Measurements from ENCODE around the gene PALLD.

PALLD gene

GRCh38 chr4:168836490-168836889, 339.6 kb downstream of the PALLD start:
- DNase-seq, result no peak

- DNase-seq, result no peak
These were observed 341.1 kb downstream of the PALLD start for GRCh38 chr4:168837922-168838321.

- no peak for DNase-seq
These were observed 343.0 kb downstream of the PALLD start for GRCh38 chr4:168839758-168840391.

- DNase-seq, result no peak
These were observed 343.5 kb downstream of the PALLD start for GRCh38 chr4:168840392-168840763.

GRCh38 chr4:168841000-168841671, 344.3 kb downstream of the PALLD start:
- no peak for DNase-seq

- DNase-seq, result no peak
These were observed 344.8 kb downstream of the PALLD start for GRCh38 chr4:168841672-168842019.

- DNase-seq, result no peak
These were observed 345.3 kb downstream of the PALLD start for GRCh38 chr4:168842186-168842585.

- no peak for DNase-seq
These were observed 346.8 kb downstream of the PALLD start for GRCh38 chr4:168843635-168844034.

GRCh38 chr4:168844353-168845049, 347.6 kb downstream of the PALLD start:
- DNase-seq, result no peak

- DNase-seq, result no peak
These were observed 349.0 kb downstream of the PALLD start for GRCh38 chr4:168845897-168846296.

- DNase-seq, result no peak
These were observed 349.6 kb downstream of the PALLD start for GRCh38 chr4:168846414-168846813.

- no peak for DNase-seq
These were observed 351.1 kb downstream of the PALLD start for GRCh38 chr4:168847771-168848502.

GRCh38 chr4:168849030-168849675, 352.3 kb downstream of the PALLD start:
- DNase-seq, result peak; percentile 51

GRCh38 chr4:168849997-168850396, 353.1 kb downstream of the PALLD start:
- DNase-seq, result no peak

GRCh38 chr4:168852387-168852786, 355.5 kb downstream of the PALLD start:
- no peak for DNase-seq

GRCh38 chr4:168852933-168853713, 356.3 kb downstream of the PALLD start:
- no peak for DNase-seq

GRCh38 chr4:168853770-168854169, 356.9 kb downstream of the PALLD start:
- DNase-seq, result no peak

GRCh38 chr4:168854350-168854921, 357.6 kb downstream of the PALLD start:
- peak; percentile 47 for DNase-seq

- DNase-seq, result peak; percentile 97
These were observed 359.5 kb downstream of the PALLD start for GRCh38 chr4:168856312-168856711.

GRCh38 chr4:168857009-168857408, 360.2 kb downstream of the PALLD start:
- DNase-seq, result no peak

- DNase-seq, result peak; percentile 92
These were observed 360.9 kb downstream of the PALLD start for GRCh38 chr4:168857546-168858314.
